Lower leg skin (tissue), 4 donors: ENCODE results near the gene OR2Y1. TPM values are rescaled to one million over a fixed set of nuclear protein-coding genes. Genes with fewer than 3 reads are reported as not detected.

ENCODE experiments used
- DNase-seq, 2 donors: peaks; one replicate each; pipeline ENCODE4 v3.0.0-alpha.2; 2019; ENCODE audit warnings: low spot score in 2 of 2
- H3K4me3 ChIP-seq: fragments of 200-600 bp; sonication (generic); 2 replicates; pipeline ENCODE4 v1.5.1; 2017; ENCODE audit warnings: mild to moderate bottlenecking, low read depth; ENCODE audit not compliant: poor library complexity, severe bottlenecking
- CTCF ChIP-seq, 3 donors: fragments of 450-650 bp; IDR thresholded peaks; one replicate each; pipeline ENCODE4 v1.5.1; 2016; ENCODE audit warnings: antibody characterized with exemption in 3 of 3, mild to moderate bottlenecking in 3 of 3, moderate library complexity in 2 of 3
- POLR2A ChIP-seq, 2 donors: fragments of 450-650 bp; IDR thresholded peaks; one replicate each; pipeline ENCODE4 v1.6.1; 2016 to 2017; ENCODE audit warnings: antibody characterized with exemption in 2 of 2, mild to moderate bottlenecking in 1 of 2, moderate library complexity in 1 of 2
- WGBS, 2 donors: methylation state at CpG; one replicate each; pipeline ENCODE4 v1.1.5; 2018; 5-methylcytosine and 5-hydroxymethylcytosine counted together
- intact Hi-C: fragments of 100-400 bp; cut with DNase I; formaldehyde crosslinking; loops from one replicate; pipeline ENCODE4 v1.15.0; 2023; ENCODE audit warnings: low total_unique reads
- total RNA-seq, 4 donors: library from RNA; depleted of rRNA; stranded (reverse); fragments of >200 nt; gene quantifications; one replicate each; pipeline ENCODE4 v1.1.0, GENCODE V29; 2016

Gene OR2Y1
- total RNA-seq, 4 donors from 2014 or later: not detected

- no peak for DNase-seq
- intact Hi-C loops: no loop called here
- TF ChIP-seq CTCF (IDR thresholded peaks at IDR 0.05): no peak
- TF ChIP-seq POLR2A (IDR thresholded peaks at IDR 0.05): no peak
- no peak overlapping the region for H3K4me3 ChIP-seq
- WGBS, 2 donors: 93 to 100% methylated on average over 1 of the region's 1 CpG
Measured at GRCh38 chr5:180777475-180777874, 37.6 kb upstream of the OR2Y1 start.

DNA sequence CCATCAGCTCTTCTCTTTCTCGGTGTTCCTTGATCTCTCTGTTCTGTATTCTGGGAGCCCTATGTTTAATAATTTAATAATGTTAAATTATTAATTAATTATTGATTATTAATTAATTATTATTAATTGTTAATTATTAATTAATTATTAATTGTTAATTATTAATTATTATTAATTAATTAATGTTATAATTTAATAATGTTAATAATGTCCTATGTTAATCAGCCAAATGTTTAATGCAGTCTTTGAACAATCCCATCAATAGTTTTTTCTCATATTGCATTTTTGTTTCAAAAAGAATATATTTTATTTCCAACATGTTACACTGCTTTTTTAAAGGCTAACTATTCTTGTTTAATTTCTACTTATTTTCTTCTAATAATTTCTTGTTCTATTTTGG lies 36.5 kb upstream of the OR2Y1 start:
- WGBS, 2 donors: 96% methylated on average over 1 of the region's 1 CpG
- intact Hi-C loops: no loop called here
- H3K4me3 ChIP-seq: no peak overlapping the region
- DNase-seq: no peak
- TF ChIP-seq POLR2A (IDR thresholded peaks at IDR 0.05) (no peak), CTCF (IDR thresholded peaks at IDR 0.05) (no peak)

- TF ChIP-seq POLR2A (IDR thresholded peaks at IDR 0.05) (no peak), CTCF (IDR thresholded peaks at IDR 0.05) (no peak)
- intact Hi-C loops: no loop called here
- no peak for DNase-seq
- H3K4me3 ChIP-seq: no peak overlapping the region
- WGBS, 2 donors: 87 to 94% methylated on average over 7 of the region's 7 CpGs
Measured at GRCh38 chr5:180775624-180776023, 35.8 kb upstream of the OR2Y1 start.

DNA sequence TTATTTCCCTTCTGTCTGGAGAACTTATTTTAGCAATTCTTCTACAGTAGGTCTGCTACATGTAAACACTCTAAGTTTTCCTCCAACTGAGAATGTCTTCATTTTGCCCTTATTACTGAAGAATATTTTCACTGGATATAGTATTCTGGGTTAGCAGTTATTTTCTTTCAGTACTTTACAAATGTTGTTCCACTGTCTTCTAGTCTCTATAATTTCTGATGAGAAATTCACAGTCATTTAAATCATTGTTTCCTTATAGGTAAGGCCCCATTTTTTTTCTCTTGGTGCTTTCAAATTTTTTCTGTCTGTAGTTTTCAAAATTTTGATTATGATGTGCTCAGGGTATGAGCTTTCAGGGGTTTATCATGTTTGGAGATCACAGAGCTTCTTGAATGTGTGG lies 32.0 kb upstream of the OR2Y1 start:
- intact Hi-C loops: no loop called here
- DNase-seq: no peak
- TF ChIP-seq CTCF (IDR thresholded peaks at IDR 0.05): no peak
- no peak for TF ChIP-seq POLR2A (IDR thresholded peaks at IDR 0.05)
- H3K4me3 ChIP-seq: no peak overlapping the region

DNA sequence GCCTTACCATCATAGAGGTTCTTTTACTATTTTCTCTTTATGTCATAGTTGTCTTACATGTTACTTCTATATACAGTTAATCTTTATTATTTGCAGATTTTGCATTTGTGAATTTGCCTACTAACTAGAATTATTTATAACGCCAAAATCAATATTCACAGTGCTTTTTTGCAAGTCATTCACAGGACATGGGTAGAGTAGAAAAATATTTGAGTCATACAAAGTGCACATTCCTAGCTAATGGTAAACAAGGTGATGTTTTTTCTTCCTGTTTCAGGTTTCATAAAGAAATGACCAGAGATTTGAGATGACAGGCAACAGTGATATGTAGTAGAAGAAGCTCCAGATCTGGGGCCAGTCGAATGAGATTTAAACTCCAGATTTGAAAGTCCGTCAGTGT lies 30.0 kb upstream of the OR2Y1 start:
- TF ChIP-seq CTCF (IDR thresholded peaks at IDR 0.05) (no peak), POLR2A (IDR thresholded peaks at IDR 0.05) (no peak)
- WGBS, 2 donors: 84 to 88% methylated on average over 3 of the region's 3 CpGs
- intact Hi-C loops: no loop called here
- no peak for DNase-seq
- no peak overlapping the region for H3K4me3 ChIP-seq

DNA sequence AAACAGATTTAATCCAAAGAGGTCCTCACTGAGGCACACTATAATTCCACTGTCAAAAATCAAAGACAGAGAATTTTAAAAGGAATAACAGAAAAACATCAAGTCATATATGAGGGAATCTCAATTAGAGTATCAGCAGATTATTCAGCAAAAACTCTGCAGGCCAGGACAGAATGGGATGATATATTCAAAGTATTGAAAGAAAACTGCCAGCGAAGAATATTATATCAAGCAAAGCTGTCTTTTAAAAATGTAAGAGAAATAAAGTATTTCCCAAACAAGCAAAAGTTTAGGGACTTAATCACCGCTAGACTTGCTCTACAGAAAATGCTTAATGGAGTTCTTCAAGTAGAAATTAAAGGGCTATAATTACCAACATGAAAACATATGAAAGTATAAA lies 15.7 kb upstream of the OR2Y1 start:
- no peak for DNase-seq
- 48 to 89% methylated on average over 2 of the region's 2 CpGs for WGBS, 2 donors
- no peak overlapping the region for H3K4me3 ChIP-seq
- TF ChIP-seq CTCF (IDR thresholded peaks at IDR 0.05) (no peak), POLR2A (IDR thresholded peaks at IDR 0.05) (no peak)
- intact Hi-C loops: no loop called here
